Heart left ventricle (tissue), 13 donors: Measurements from ENCODE around the gene GLI2.

ENCODE experiments used
- CTCF ChIP-seq, 12 donors: fragments of 200-600 bp; sonication (generic) in 4 of 12; IDR thresholded peaks; one replicate each; pipeline versions ENCODE4 v1.5.0 to v1.8.0; 2018 to 2022; ENCODE audit warnings: antibody characterized with exemption in 12 of 12, mild to moderate bottlenecking in 5 of 12
- POLR2A ChIP-seq, 2 donors: fragments of 450-650 bp; IDR thresholded peaks; one replicate each; pipeline ENCODE4 v1.6.1; 2017; ENCODE audit warnings: antibody characterized with exemption in 2 of 2, mild to moderate bottlenecking in 2 of 2, moderate library complexity in 2 of 2
- donor health status: ischemic (EF 13 %, LVEDD 7.1; RV severe dilation, severe dysfunction).
- donor health status: DM: no; HTN: yes; CAD: no.
- donor health status: DM: no; HTN: no; CAD: no.
- donor health status: ischemic (EF 25% LVEDD 6.9; RV normal size, moderate dysfunction).
- donor health status: ischemic (EF 25% LVEDD 5.7; RV mildly dilated, moderate dysfunction).
- donor health status: ischemic (EF 35%, LVEDD 5.7; RV mildly dilated, moderate dysfunction).
- donor health status: nonischemic (EF 11% LVEDD 7.7; RV severe dilation, severe dysfunction).
- donor health status: DM: yes; HTN: yes; CAD: no.
- donor health status: PGD.
- donor health status: ischemic (EF 29% LVEDD 5.4; RV normal size, mild dysfunction).
- donor health status: nonischemic (EF 23%, LVEDD 6.1; RV moderate dilation, normal function).

GRCh38 chr2:120747706-120748105, 12.0 kb downstream of the GLI2 start:
- no peak for TF ChIP-seq CTCF (IDR thresholded peaks at IDR 0.05)
- no peak for TF ChIP-seq POLR2A (IDR thresholded peaks at IDR 0.05)
